ENCODE data around the gene ST3GAL6. TPM values are rescaled to one million over a fixed set of nuclear protein-coding genes. Genes with fewer than 3 reads are reported as not detected.

The ST3GAL6 gene
- total RNA-seq, 1 donor from 2014 or later, result 14.1 TPM

GRCh38 chr3:98768961-98769360 is 5.8 kb downstream of the ST3GAL6 start:
- Mint-ChIP-seq H3K4me1 (peaks cover 16% of the 10 kb centered on the region), H3K4me3 (no peak overlapping the region), H3K36me3 (no peaks in the 10 kb centered on the region), H3K27me3 (ENCODE audit: low read depth) (no peaks in the 10 kb centered on the region), H3K9me3 (no peaks in the 10 kb centered on the region), H3K27ac (no peak overlapping the region)
- no peak for DNase-seq (ENCODE audit: low spot score in 2 of 2, unreplicated experiment in 2 of 2)
- no peak for TF ChIP-seq CTCF (IDR thresholded peaks at IDR 0.05; ENCODE audit: unreplicated experiment)

GRCh38 chr3:98769448-98769847 is 6.3 kb downstream of the ST3GAL6 start:
- H3K9me3 Mint-ChIP-seq, result no peaks in the 10 kb centered on the region
- peaks cover 12% of the 10 kb centered on the region for H3K4me1 Mint-ChIP-seq
- H3K27me3 Mint-ChIP-seq (ENCODE audit: low read depth), result no peaks in the 10 kb centered on the region
- no peak for TF ChIP-seq CTCF (IDR thresholded peaks at IDR 0.05; ENCODE audit: unreplicated experiment)
- H3K36me3 Mint-ChIP-seq, result no peaks in the 10 kb centered on the region
- H3K4me3 Mint-ChIP-seq, result no peak overlapping the region
- no peak overlapping the region for H3K27ac Mint-ChIP-seq
- no peak for DNase-seq (ENCODE audit: low spot score in 2 of 2, unreplicated experiment in 2 of 2)

- Mint-ChIP-seq H3K4me3 (no peak overlapping the region), H3K27me3 (ENCODE audit: low read depth) (no peaks in the 10 kb centered on the region), H3K36me3 (no peaks in the 10 kb centered on the region), H3K4me1 (peaks cover 4% of the 10 kb centered on the region), H3K27ac (no peak overlapping the region), H3K9me3 (no peaks in the 10 kb centered on the region)
- DNase-seq (ENCODE audit: low spot score in 2 of 2, unreplicated experiment in 2 of 2), result no peak
- no peak for TF ChIP-seq CTCF (IDR thresholded peaks at IDR 0.05; ENCODE audit: unreplicated experiment)
Observed at GRCh38 chr3:98770261-98771039, 7.3 kb downstream of the ST3GAL6 start.

GRCh38 chr3:98772022-98772421 is 8.9 kb downstream of the ST3GAL6 start:
- H3K27me3 Mint-ChIP-seq (ENCODE audit: low read depth), result no peaks in the 10 kb centered on the region
- DNase-seq (ENCODE audit: low spot score in 2 of 2, unreplicated experiment in 2 of 2), result no peak
- no peak for TF ChIP-seq CTCF (IDR thresholded peaks at IDR 0.05; ENCODE audit: unreplicated experiment)
- H3K36me3 Mint-ChIP-seq, result peaks cover 2% of the 10 kb centered on the region
- H3K9me3 Mint-ChIP-seq, result no peaks in the 10 kb centered on the region
- no peak overlapping the region for H3K27ac Mint-ChIP-seq
- H3K4me1 Mint-ChIP-seq, result no peaks in the 10 kb centered on the region
- H3K4me3 Mint-ChIP-seq, result no peak overlapping the region

- peaks cover 5% of the 10 kb centered on the region for H3K4me1 Mint-ChIP-seq
- no peak overlapping the region for H3K4me3 Mint-ChIP-seq
- H3K36me3 Mint-ChIP-seq, result peaks cover 2% of the 10 kb centered on the region
- TF ChIP-seq CTCF (IDR thresholded peaks at IDR 0.05; ENCODE audit: unreplicated experiment), result no peak
- no peak for DNase-seq (ENCODE audit: low spot score in 2 of 2, unreplicated experiment in 2 of 2)
- H3K27ac Mint-ChIP-seq, result no peak overlapping the region
- no peaks in the 10 kb centered on the region for H3K9me3 Mint-ChIP-seq
- no peaks in the 10 kb centered on the region for H3K27me3 Mint-ChIP-seq (ENCODE audit: low read depth)
Observed at GRCh38 chr3:98775459-98776139, 12.5 kb downstream of the ST3GAL6 start.
